GM12878 (cell line): ENCODE data around the gene DHRS7B. TPM values are rescaled to one million over a fixed set of nuclear protein-coding genes. Genes with fewer than 3 reads are reported as not detected.

ENCODE experiments used
- ATAC-seq: fragments of 200-7000 bp; cut with Tn5 transposase; 3 replicates; pipeline ENCODE4 v1.9.1; 2020; ENCODE audit warnings: mild to moderate bottlenecking, moderate library complexity
- BruUV-seq: library from RNA; stranded (reverse); fragments of 400-500 nt; replicated peaks from 2 replicates; lab custom pipeline; 2021; lab: Mats Ljungman, UMichigan
- CTCF ChIA-PET: fragments of 300-600 bp; sonication (Branson Sonifier 250); formaldehyde crosslinking; extraction: SDS; loops from one replicate; lab custom pipeline; 2021; ENCODE audit warnings: inconsistent platforms; lab: Yijun Ruan, JAX
- POLR2A ChIA-PET: fragments of 350-600 bp; formaldehyde crosslinking; extraction: SDS; loops from one replicate; lab custom pipeline; 2021; ENCODE audit warnings: inconsistent platforms; lab: Charles Lee
- RAD21 ChIA-PET: fragments of 300-600 bp; sonication (Branson Sonifier 250); formaldehyde crosslinking; loops from one replicate; lab custom pipeline; 2023; ENCODE audit warnings: antibody characterized with exemption; ENCODE audit not compliant: unreplicated experiment; lab: Charles Lee
- SMC1A ChIA-PET: fragments of 300-600 bp; sonication (Branson Sonifier 250); formaldehyde crosslinking; loops from one replicate; lab custom pipeline; 2023; ENCODE audit not compliant: unreplicated experiment, uncharacterized antibody; lab: Charles Lee
- DNase-seq: peaks from one replicate; pipeline ENCODE4 v3.0.0-alpha.2; 2011; ENCODE audit warnings: low read depth, low spot score
- FAIRE-seq: peaks from 3 replicates; lab custom pipeline; 2011; peaks lifted over from hg19 to GRCh38; lab: Jason Lieb, UNC
- H2AFZ ChIP-seq: 2 replicates; pipeline ENCODE4 v1.6.0; 2011; ENCODE audit warnings: low read depth, low read length, control low read depth; ENCODE audit not compliant: control insufficient read depth
- H3K27ac ChIP-seq: 2 replicates; pipeline ENCODE4 v1.5.1; 2011; ENCODE audit warnings: control low read depth; ENCODE audit not compliant: control insufficient read depth, insufficient read depth
- H3K27me3 ChIP-seq, 2 experiments: replicated peaks in 1 of 2; 2 replicates each; pipeline versions ENCODE4 v1.6.0 to v1.6.1; 2011; ENCODE audit warnings: low read length in 1 of 2; ENCODE audit not compliant: control insufficient read depth in 2 of 2, insufficient read depth in 2 of 2
- H3K36me3 ChIP-seq, 2 experiments: 2 replicates each; pipeline ENCODE4 v1.5.1; 2011; ENCODE audit warnings: low read length in 1 of 2; ENCODE audit not compliant: control insufficient read depth in 2 of 2, insufficient read depth in 2 of 2
- H3K4me1 ChIP-seq: 2 replicates; pipeline ENCODE4 v1.6.1; 2011; ENCODE audit warnings: mild to moderate bottlenecking, low read length, moderate library complexity, mixed read lengths; ENCODE audit not compliant: control insufficient read depth, insufficient read depth
- H3K4me2 ChIP-seq: 2 replicates; pipeline ENCODE4 v1.6.0; 2011; ENCODE audit warnings: control low read depth; ENCODE audit not compliant: control insufficient read depth, insufficient read depth
- H3K4me3 ChIP-seq: fragments of 200-600 bp; sonication (generic); 2 replicates; pipeline ENCODE4 v1.5.1; 2016
- H3K79me2 ChIP-seq: 2 replicates; pipeline ENCODE4 v1.6.0; 2011; ENCODE audit warnings: low read length; ENCODE audit not compliant: control insufficient read depth, insufficient read depth
- H3K9ac ChIP-seq: 2 replicates; pipeline ENCODE4 v1.8.0; 2011; ENCODE audit warnings: low read length, control low read depth, mixed read lengths; ENCODE audit not compliant: control insufficient read depth, insufficient read depth
- H3K9me3 ChIP-seq: replicated peaks from 3 replicates; pipeline ENCODE4 v1.5.1; 2011; ENCODE audit warnings: mild to moderate bottlenecking, low read length; ENCODE audit not compliant: control insufficient read depth, insufficient read depth
- H4K20me1 ChIP-seq: 2 replicates; pipeline ENCODE4 v1.6.0; 2011; ENCODE audit not compliant: control insufficient read depth, insufficient read depth
- BACH1 ChIP-seq: fragments of 450-650 bp; IDR thresholded peaks from 2 replicates; pipeline ENCODE4 v1.6.1; 2017; ENCODE audit warnings: mild to moderate bottlenecking, borderline replicate concordance
- EP300 ChIP-seq, 2 experiments: fragments of 150-350 bp in 1 of 2; IDR thresholded peaks; 2 replicates each; pipeline ENCODE4 v1.6.1; 2011 to 2012; ENCODE audit warnings: low read depth in 2 of 2, low read length in 2 of 2, borderline replicate concordance in 1 of 2, improper control_type of control experiment in 1 of 2, inconsistent platforms in 1 of 2; ENCODE audit not compliant: control insufficient read depth in 1 of 2
- GABPA ChIP-seq: IDR thresholded peaks from 2 replicates; pipeline ENCODE4 v1.6.1; 2014; ENCODE audit warnings: antibody characterized with exemption, low read depth, mild to moderate bottlenecking, inconsistent platforms
- IRF3 ChIP-seq: fragments of 450-650 bp; IDR thresholded peaks from 2 replicates; pipeline ENCODE4 v1.6.1; 2014; ENCODE audit warnings: mild to moderate bottlenecking
- JUNB ChIP-seq: IDR thresholded peaks from 2 replicates; pipeline ENCODE4 v1.6.1; 2016; ENCODE audit warnings: antibody characterized with exemption, mild to moderate bottlenecking
- PBX3 ChIP-seq: IDR thresholded peaks from 2 replicates; pipeline ENCODE4 v1.6.1; 2011; ENCODE audit warnings: mild to moderate bottlenecking, low read depth, low read length, moderate library complexity; ENCODE audit not compliant: insufficient replicate concordance
- RELA ChIP-seq: fragments of 450-650 bp; IDR thresholded peaks from 2 replicates; pipeline ENCODE4 v1.8.0; 2014; ENCODE audit warnings: borderline replicate concordance; ENCODE audit not compliant: partially characterized antibody
- RUNX3 ChIP-seq: IDR thresholded peaks from 2 replicates; pipeline ENCODE4 v1.6.1; 2012; ENCODE audit warnings: low read length, inconsistent platforms
- SREBF2 ChIP-seq: IDR thresholded peaks from 2 replicates; pipeline ENCODE4 v1.6.1; 2012; ENCODE audit warnings: mild to moderate bottlenecking, low read length
- TBL1XR1 ChIP-seq: IDR thresholded peaks from 2 replicates; pipeline ENCODE4 v1.6.1; 2012; ENCODE audit warnings: low read depth, low read length, improper control_type of control experiment
- TCF12 ChIP-seq: IDR thresholded peaks from 2 replicates; pipeline ENCODE4 v1.6.1; 2011; ENCODE audit warnings: low read depth, mild to moderate bottlenecking, low read length
- TCF7 ChIP-seq: IDR thresholded peaks from 2 replicates; pipeline ENCODE4 v1.6.1; 2014; ENCODE audit warnings: antibody characterized with exemption, borderline replicate concordance
- ZNF687 ChIP-seq: fragments of 450-650 bp; IDR thresholded peaks from 2 replicates; pipeline ENCODE4 v1.6.1; 2017; ENCODE audit warnings: mild to moderate bottlenecking, moderate library complexity
- ZSCAN29 ChIP-seq: fragments of 450-650 bp; IDR thresholded peaks from 2 replicates; pipeline ENCODE4 v1.6.1; 2017; ENCODE audit warnings: mild to moderate bottlenecking, moderate library complexity
- WGBS: methylation state at CpG from one replicate; pipeline ENCODE4 v1.1.6; 2016; ENCODE audit warnings: low lambda C conversion rate; ENCODE audit not compliant: insufficient replicate concordance, insufficient coverage; ENCODE audit errors: missing lambda C conversion rate; 5-methylcytosine and 5-hydroxymethylcytosine counted together
- in situ Hi-C: fragments of 300-500 bp; cut with MboI; formaldehyde crosslinking; loops from 9 replicates; pipeline ENCODE4 v1.14.3; 2018; ENCODE audit warnings: mixed read lengths
- intact Hi-C: fragments of 100-400 bp; cut with micrococcal nuclease; formaldehyde crosslinking; loops from one replicate; pipeline ENCODE4 v1.14.2; 2022; ENCODE audit not compliant: unreplicated experiment
- polyA plus RNA-seq, 11 experiments: library from polyadenylated mRNA; depleted of rRNA in 4 of 11; unstranded in 6 of 11; stranded (reverse) in 5 of 11; fragments of >200 nt; fragmentation: Nextera tagmentation in 4 of 11; fragmentation: Illumina TruSeq in 1 of 11; extraction: Ambion mirVana in 4 of 11; extraction: Trizol in 1 of 11; gene quantifications; 1 replicate in 1 of 11; 2 replicates in 10 of 11; pipeline versions ENCODE4 v1.2.1 to v1.2.3, GENCODE V29; 2011 to 2016; ENCODE audit warnings: inconsistent platforms in 2 of 11, missing spikeins in 2 of 11, low read depth in 1 of 11
- total RNA-seq, 4 experiments: library from RNA; depleted of rRNA in 3 of 4; stranded (reverse); fragments of >200 nt in 3 of 4; fragmentation: Illumina TruSeq in 1 of 4; extraction: Trizol in 1 of 4; gene quantifications; 2 replicates each; pipeline versions ENCODE4 v1.2.1 to v1.2.3, GENCODE V29; 2013 to 2021
- TF ChIP-seq, protein P1 (sequence below): IDR thresholded peaks from 2 replicates; pipeline ENCODE4 v1.6.1; 2011; ENCODE audit warnings: borderline replicate concordance, low read depth, mild to moderate bottlenecking, moderate library complexity, low read length; ENCODE audit not compliant: insufficient read depth, poor library complexity, severe bottlenecking
- TF ChIP-seq, protein P2 (sequence below): IDR thresholded peaks from 2 replicates; pipeline ENCODE4 v1.6.1; 2012; ENCODE audit warnings: low read depth, low read length, improper control_type of control experiment

DHRS7B gene
- total and polyA plus RNA-seq, 10 of the 15 experiments (the other 5 are each of a cell fraction or from before 2014, with no cell fraction given) = 11.1 to 35.6 (median 23.0) TPM

GRCh38 chr17:21215935-21216334 lies 89.2 kb downstream of the DHRS7B start:
- H3K4me3 ChIP-seq = no peak overlapping the region
- H4K20me1 ChIP-seq = no peaks in the 10 kb centered on the region
- H3K9ac ChIP-seq = no peak overlapping the region
- no peak overlapping the region for H3K27ac ChIP-seq
- no peak for DNase-seq
- no TSS peak for BruUV-seq
- 77% methylated on average over 6 of the region's 6 CpGs for WGBS
- H3K9me3 ChIP-seq = no peaks in the 10 kb centered on the region
- peaks cover 9% of the 10 kb centered on the region; the same call in 1 of the 2 replicates for H3K4me1 ChIP-seq
- peak overlapping the region; percentile 91 for H3K4me2 ChIP-seq
- TF ChIP-seq, protein P1, sequence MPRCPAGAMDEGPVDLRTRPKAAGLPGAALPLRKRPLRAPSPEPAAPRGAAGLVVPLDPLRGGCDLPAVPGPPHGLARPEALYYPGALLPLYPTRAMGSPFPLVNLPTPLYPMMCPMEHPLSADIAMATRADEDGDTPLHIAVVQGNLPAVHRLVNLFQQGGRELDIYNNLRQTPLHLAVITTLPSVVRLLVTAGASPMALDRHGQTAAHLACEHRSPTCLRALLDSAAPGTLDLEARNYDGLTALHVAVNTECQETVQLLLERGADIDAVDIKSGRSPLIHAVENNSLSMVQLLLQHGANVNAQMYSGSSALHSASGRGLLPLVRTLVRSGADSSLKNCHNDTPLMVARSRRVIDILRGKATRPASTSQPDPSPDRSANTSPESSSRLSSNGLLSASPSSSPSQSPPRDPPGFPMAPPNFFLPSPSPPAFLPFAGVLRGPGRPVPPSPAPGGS = no peak
- TF ChIP-seq EP300 (IDR thresholded peaks at IDR 0.05; ENCODE audit: borderline replicate concordance in 1 of 2, control insufficient read depth in 1 of 2, low read depth in 2 of 2, low read length in 2 of 2) (no peak), ZNF687 (no peak), TCF7 (no peak), PBX3 (no peak), SREBF2 (no peak), RUNX3 (no peak), BACH1 (no peak), RELA (no peak), TCF12 (no peak), TBL1XR1 (no peak), GABPA (no peak), JUNB (no peak), ZSCAN29 (no peak), IRF3 (no peak)
- TF ChIP-seq, protein P2, sequence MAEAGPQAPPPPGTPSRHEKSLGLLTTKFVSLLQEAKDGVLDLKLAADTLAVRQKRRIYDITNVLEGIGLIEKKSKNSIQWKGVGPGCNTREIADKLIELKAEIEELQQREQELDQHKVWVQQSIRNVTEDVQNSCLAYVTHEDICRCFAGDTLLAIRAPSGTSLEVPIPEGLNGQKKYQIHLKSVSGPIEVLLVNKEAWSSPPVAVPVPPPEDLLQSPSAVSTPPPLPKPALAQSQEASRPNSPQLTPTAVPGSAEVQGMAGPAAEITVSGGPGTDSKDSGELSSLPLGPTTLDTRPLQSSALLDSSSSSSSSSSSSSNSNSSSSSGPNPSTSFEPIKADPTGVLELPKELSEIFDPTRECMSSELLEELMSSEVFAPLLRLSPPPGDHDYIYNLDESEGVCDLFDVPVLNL = no peak
- ChIA-PET RAD21 (no interaction called here), POLR2A (no interaction called here), CTCF (interaction anchor here (0.8 to 1.7 kb wide), 3 partner anchors 24 to 96 kb away, joined by 3 to 5 read pairs (median 3); no protein-coding TSS in a partner anchor), SMC1A (interaction anchor here (0.6 to 1.6 kb wide), 3 partner anchors 84 to 410 kb away, joined by 3 to 6 read pairs (median 5); no protein-coding TSS in a partner anchor)
- H2AFZ ChIP-seq = no peak overlapping the region
- H3K36me3 ChIP-seq = no peaks in the 10 kb centered on the region; a peak in 1 of 4 replicates
- ATAC-seq = no peak
- no peak for FAIRE-seq
- in situ Hi-C loops (loop anchor here (5.0 kb wide), 1 partner anchor 101 kb away; no protein-coding TSS in a partner anchor), intact Hi-C loops (loop anchor here (2.0 kb wide), 1 partner anchor 89 kb away; the partner anchor contains the start of gene DHRS7B)
- H3K27me3 ChIP-seq = no peaks in the 10 kb centered on the region
- H3K79me2 ChIP-seq = peaks cover 46% of the 10 kb centered on the region
